OCI-LY1 (cell line): ENCODE measurements around the gene PRKD2.

Experiments
- H2AFZ ChIP-seq: fragments of 200-600 bp; sonication (generic), shearing (Covaris generic); 2 replicates; pipeline ENCODE4 v1.6.0; 2014; ENCODE audit warnings: antibody characterized with exemption, mild to moderate bottlenecking, low read length
- H3F3A ChIP-seq: fragments of 200-600 bp; sonication (generic), shearing (Covaris generic); 2 replicates; pipeline ENCODE4 v1.6.0; 2014; ENCODE audit warnings: mild to moderate bottlenecking, antibody characterized with exemption, low read length, moderate library complexity; ENCODE audit not compliant: insufficient read depth
- H3K27ac ChIP-seq: fragments of 200-600 bp; sonication (generic); 2 replicates; pipeline ENCODE4 v1.5.1; 2014; ENCODE audit warnings: low read length, mixed run types, mild to moderate bottlenecking, low read depth; ENCODE audit not compliant: poor library complexity, severe bottlenecking
- H3K27me3 ChIP-seq: fragments of 200-600 bp; sonication (generic); 2 replicates; pipeline ENCODE4 v1.6.0; 2014; ENCODE audit warnings: antibody characterized with exemption, mild to moderate bottlenecking, low read length, moderate library complexity; ENCODE audit not compliant: insufficient read depth
- H3K36me3 ChIP-seq: fragments of 200-600 bp; sonication (generic); 2 replicates; pipeline ENCODE4 v1.6.1; 2014; ENCODE audit warnings: mild to moderate bottlenecking, antibody characterized with exemption, low read length, moderate library complexity, mixed read lengths; ENCODE audit not compliant: insufficient read depth
- H3K4me1 ChIP-seq: fragments of 200-600 bp; sonication (generic); 2 replicates; pipeline ENCODE4 v1.5.1; 2014; ENCODE audit warnings: mild to moderate bottlenecking, low read length, moderate library complexity; ENCODE audit not compliant: insufficient read depth, severe bottlenecking
- H3K4me2 ChIP-seq: fragments of 200-600 bp; sonication (generic), shearing (Covaris generic); 2 replicates; pipeline ENCODE4 v1.6.1; 2014; ENCODE audit warnings: low read length
- H3K4me3 ChIP-seq: fragments of 200-600 bp; sonication (generic); 2 replicates; pipeline ENCODE4 v1.5.1; 2014; ENCODE audit warnings: low read length, low read depth, mild to moderate bottlenecking, mixed read lengths; ENCODE audit not compliant: poor library complexity, severe bottlenecking
- H3K79me2 ChIP-seq: fragments of 200-600 bp; shearing (Covaris generic); 2 replicates; pipeline ENCODE4 v1.6.1; 2016; ENCODE audit warnings: mixed run types, low read length, mixed read lengths; ENCODE audit not compliant: insufficient read depth
- H3K9ac ChIP-seq: fragments of 200-600 bp; sonication (generic), shearing (Covaris generic); 2 replicates; pipeline ENCODE4 v1.6.1; 2014; ENCODE audit warnings: mild to moderate bottlenecking, low read length, mixed read lengths
- H3K9me2 ChIP-seq: fragments of 200-600 bp; sonication (generic), shearing (Covaris generic); 2 replicates; pipeline ENCODE4 v1.6.1; 2014; ENCODE audit warnings: low read depth, mild to moderate bottlenecking, low read length, mixed read lengths
- H3K9me3 ChIP-seq: fragments of 200-600 bp; shearing (Covaris generic); 2 replicates; pipeline ENCODE4 v1.6.1; 2014; ENCODE audit warnings: low read length, mixed read lengths
- H4K20me1 ChIP-seq: fragments of 200-600 bp; sonication (generic), shearing (Covaris generic); 2 replicates; pipeline ENCODE4 v1.6.0; 2016; ENCODE audit warnings: mild to moderate bottlenecking, low read length; ENCODE audit not compliant: insufficient read depth
- EZH2 ChIP-seq: fragments of 200-600 bp; sonication (generic), shearing (Covaris generic); IDR thresholded peaks from 2 replicates; pipeline ENCODE4 v1.8.0; 2017; ENCODE audit warnings: borderline replicate concordance, mixed run types, mild to moderate bottlenecking, antibody characterized with exemption, low read length, moderate library complexity, mixed read lengths
- TF ChIP-seq, protein P1 (sequence below): fragments of 200-600 bp; sonication (generic), shearing (Covaris generic); IDR thresholded peaks from 2 replicates; pipeline ENCODE4 v1.5.1; 2017; ENCODE audit warnings: mild to moderate bottlenecking, antibody characterized with exemption, low read length, moderate library complexity, mixed read lengths

The PRKD2 gene

DNA sequence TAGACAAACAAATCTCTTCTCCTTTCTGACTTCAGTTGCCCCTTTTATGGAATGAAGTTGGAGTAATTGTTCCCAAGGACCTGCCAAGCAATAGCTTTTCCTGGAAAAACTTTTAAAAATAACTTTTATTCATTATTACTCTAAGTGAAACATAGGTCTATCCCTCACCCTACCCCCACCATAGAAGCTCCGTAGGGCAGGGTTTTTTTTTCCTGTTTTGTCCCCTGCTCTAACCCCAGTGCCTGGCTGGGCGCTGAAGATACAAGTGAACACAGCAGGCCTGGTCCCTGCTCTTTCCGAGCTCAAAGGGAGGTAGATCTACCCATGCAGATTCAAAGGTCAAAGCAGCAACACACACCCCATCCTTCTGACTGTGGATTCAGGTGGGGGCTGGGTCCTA lies 72.2 kb downstream of the PRKD2 start:
- no peaks in the 10 kb centered on the region for H4K20me1 ChIP-seq
- no peaks in the 10 kb centered on the region for H3F3A ChIP-seq
- no peak overlapping the region for H3K4me3 ChIP-seq
- no peaks in the 10 kb centered on the region for H3K9me2 ChIP-seq
- no peaks in the 10 kb centered on the region for H3K36me3 ChIP-seq
- H2AFZ ChIP-seq, result no peak overlapping the region
- no peaks in the 10 kb centered on the region for H3K9me3 ChIP-seq
- peaks cover 2% of the 10 kb centered on the region for H3K4me1 ChIP-seq
- no peak overlapping the region for H3K9ac ChIP-seq
- no peak overlapping the region for H3K27ac ChIP-seq
- no peaks in the 10 kb centered on the region for H3K27me3 ChIP-seq
- no peak overlapping the region for H3K4me2 ChIP-seq
- H3K79me2 ChIP-seq, result no peaks in the 10 kb centered on the region
- TF ChIP-seq, protein P1, sequence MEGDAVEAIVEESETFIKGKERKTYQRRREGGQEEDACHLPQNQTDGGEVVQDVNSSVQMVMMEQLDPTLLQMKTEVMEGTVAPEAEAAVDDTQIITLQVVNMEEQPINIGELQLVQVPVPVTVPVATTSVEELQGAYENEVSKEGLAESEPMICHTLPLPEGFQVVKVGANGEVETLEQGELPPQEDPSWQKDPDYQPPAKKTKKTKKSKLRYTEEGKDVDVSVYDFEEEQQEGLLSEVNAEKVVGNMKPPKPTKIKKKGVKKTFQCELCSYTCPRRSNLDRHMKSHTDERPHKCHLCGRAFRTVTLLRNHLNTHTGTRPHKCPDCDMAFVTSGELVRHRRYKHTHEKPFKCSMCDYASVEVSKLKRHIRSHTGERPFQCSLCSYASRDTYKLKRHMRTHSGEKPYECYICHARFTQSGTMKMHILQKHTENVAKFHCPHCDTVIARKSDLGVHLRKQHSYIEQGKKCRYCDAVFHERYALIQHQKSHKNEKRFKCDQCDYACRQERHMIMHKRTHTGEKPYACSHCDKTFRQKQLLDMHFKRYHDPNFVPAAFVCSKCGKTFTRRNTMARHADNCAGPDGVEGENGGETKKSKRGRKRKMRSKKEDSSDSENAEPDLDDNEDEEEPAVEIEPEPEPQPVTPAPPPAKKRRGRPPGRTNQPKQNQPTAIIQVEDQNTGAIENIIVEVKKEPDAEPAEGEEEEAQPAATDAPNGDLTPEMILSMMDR, result no peak
- TF ChIP-seq EZH2, result no peak

DNA sequence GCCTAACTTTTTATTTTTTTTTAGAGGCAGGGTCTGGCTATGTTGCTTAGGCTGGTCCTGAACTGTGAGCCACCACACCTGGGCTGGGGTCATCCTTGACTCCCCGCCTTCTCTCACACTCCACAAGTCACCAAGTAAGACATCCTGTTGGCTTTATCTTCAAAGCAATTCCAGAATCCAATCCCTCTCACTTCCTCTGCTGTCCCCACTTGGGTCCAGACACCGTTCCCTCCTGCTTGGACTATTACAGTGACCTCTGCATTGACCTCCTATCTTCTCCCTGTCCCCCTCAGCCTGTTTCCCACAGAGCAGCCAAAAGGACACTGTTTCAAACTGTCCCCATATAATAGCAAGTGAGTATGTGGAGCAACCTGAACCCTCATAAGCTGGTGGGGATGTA lies 76.3 kb downstream of the PRKD2 start:
- Histone ChIP-seq H3K27ac (no peak overlapping the region), H3K9ac (no peak overlapping the region), H3K4me3 (no peak overlapping the region), H3K27me3 (no peaks in the 10 kb centered on the region), H3K4me2 (no peak overlapping the region), H3F3A (peaks cover 4% of the 10 kb centered on the region; the same call in 1 of the 2 replicates), H4K20me1 (no peaks in the 10 kb centered on the region), H3K9me3 (no peaks in the 10 kb centered on the region), H2AFZ (no peak overlapping the region), H3K4me1 (peaks cover 25% of the 10 kb centered on the region), H3K9me2 (no peaks in the 10 kb centered on the region), H3K79me2 (no peaks in the 10 kb centered on the region), H3K36me3 (no peaks in the 10 kb centered on the region)
- no peak for TF ChIP-seq EZH2
- TF ChIP-seq, protein P1, result no peak

DNA sequence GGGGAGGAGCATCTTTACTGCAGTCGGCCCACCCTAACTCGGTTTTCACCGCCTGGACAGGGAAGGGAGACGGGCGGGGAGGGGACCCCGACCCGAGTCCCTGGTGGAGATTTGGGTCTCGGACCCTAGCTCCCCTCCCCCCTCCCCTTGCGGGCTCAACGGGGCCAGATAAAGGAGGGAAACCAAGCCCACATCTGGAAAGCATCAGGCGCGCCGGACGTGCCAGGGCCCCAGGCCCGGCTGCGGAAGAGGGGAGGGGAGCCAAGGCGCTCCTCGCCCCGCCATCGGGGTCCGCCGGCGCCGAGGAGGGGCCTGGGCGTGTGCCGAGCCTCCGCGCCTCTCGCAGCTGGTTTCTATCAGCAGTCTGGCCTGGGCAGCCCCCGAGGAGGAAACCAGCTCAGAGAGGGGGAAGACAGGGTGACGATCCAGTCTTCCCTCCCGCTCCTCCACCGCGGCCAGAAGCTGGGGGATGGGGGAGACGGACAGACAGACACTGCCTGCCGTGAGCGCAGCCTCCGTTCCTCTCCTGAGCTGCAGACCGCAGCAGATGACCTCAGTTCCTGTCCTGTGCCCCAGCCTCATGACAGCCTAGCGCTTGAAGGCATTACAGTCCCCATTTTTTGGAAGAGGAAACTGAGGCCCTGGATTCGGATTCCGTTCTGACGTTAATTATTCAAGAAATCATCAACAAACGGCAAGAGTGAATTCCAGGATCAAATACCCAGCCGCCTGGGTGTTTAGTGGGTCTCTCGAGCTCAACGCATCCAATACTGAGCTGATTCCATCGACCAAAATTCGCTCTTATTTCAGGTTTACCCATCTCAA lies 77.3 kb downstream of the PRKD2 start:
- Histone ChIP-seq H3K9me2 (no peaks in the 10 kb centered on the region), H3K36me3 (no peaks in the 10 kb centered on the region), H3K79me2 (no peaks in the 10 kb centered on the region), H3K4me2 (peak overlapping the region; percentile 69), H3K4me3 (peak overlapping the region; percentile 58), H2AFZ (no peak overlapping the region), H3K9me3 (no peaks in the 10 kb centered on the region), H3K4me1 (peaks cover 25% of the 10 kb centered on the region), H3K27ac (no peak overlapping the region), H4K20me1 (no peaks in the 10 kb centered on the region), H3K9ac (peak overlapping the region; percentile 21; the same call in 1 of the 2 replicates), H3F3A (peaks cover 4% of the 10 kb centered on the region; the same call in 1 of the 2 replicates), H3K27me3 (no peaks in the 10 kb centered on the region)
- TF ChIP-seq, protein P1, result no peak
- no peak for TF ChIP-seq EZH2
